Forelimb muscle (tissue), 1 donor: ENCODE measurements around the gene CABLES1. TPM values are rescaled to one million over a fixed set of nuclear protein-coding genes. Genes with fewer than 3 reads are reported as not detected.
"Not testable (repeated sequence)": the region's sequence is repeated elsewhere in the genome, so short reads cannot be mapped to it uniquely, and the experiment has no call there.

ENCODE experiments used
- DNase-seq: peaks from one replicate; pipeline ENCODE4 v3.0.0-alpha.2; 2013; ENCODE audit warnings: low read depth
- polyA plus RNA-seq: library from polyadenylated mRNA; unstranded; fragments of 120-200 nt; gene quantifications from one replicate; pipeline ENCODE4 v1.2.1, GENCODE V29; 2013; ENCODE audit not compliant: insufficient read length

The CABLES1 gene
- polyA plus RNA-seq, 1 donor = 5.3 TPM

DNA sequence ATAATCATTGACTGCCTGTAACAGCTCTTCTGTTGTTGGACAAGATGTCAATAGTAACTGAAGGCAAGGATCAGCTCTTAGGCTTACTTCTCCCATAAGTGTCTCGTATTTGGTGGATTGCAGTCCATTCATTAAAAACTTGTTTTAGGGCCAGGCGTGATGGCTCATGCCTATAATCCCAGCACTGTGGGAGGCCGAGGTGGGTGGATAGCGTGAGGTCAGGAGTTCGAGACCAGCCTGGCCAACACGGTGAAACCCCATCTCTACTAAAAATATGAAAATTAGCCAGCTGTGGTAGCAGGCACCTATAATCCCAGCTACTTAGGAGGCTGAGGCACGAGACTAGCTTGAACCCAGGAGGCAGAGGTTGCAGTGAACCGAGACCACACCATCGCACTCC lies 26.1 kb upstream of the CABLES1 start:
- not testable (repeated sequence) for DNase-seq

DNA sequence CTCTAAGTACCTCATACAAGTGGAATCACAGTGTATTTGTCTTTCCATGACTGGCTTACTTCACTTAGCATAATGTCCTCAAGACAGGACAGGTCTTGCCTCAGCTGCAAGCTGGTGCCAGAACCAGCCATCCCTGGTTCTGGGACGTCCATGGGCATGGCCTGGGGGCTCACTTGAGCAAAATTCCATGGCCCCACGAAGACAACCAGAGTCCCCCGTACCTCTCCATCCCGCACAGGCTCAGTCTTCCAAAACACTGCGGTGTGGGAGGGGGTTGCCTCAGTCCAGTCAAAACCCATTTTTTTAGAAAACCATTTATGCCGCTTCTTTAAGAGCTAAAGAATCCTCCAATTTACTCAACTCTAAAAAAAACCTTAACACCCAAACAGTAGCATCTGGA lies 21.7 kb upstream of the CABLES1 start:
- no peak for DNase-seq

DNA sequence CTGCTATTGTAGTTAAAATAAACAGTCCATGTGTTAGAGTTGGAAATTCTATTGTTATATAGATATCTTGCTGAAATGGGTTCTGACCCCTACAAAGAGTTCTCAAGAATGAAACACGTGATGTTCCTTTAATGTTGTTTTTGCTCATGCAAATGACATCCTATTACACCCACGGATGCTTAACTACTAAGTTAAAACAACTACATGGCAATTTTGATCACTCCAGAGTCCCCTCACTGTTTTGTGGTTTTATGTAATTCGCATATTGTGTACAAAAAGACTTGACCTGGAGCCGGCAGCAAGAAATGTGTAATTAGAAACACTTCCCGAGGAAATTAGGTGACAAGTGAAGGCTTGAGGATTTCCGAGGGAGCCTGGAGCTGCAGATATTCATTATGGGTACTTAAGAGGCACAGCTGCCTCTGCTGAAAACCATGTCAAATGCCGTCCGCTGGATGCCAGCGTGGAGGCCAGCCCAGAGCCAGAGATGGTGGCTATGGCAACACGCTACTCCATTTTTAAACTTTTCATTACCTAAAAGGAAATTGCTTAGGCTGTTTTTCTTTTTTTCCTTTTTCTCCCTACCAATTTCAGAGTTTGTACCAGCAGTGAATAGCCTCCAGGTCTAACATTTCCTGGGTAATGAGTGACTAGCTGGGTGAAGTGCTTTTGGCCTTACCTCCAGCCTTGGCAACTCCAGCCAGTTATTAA lies 21.0 kb upstream of the CABLES1 start:
- DNase-seq = no peak

DNA sequence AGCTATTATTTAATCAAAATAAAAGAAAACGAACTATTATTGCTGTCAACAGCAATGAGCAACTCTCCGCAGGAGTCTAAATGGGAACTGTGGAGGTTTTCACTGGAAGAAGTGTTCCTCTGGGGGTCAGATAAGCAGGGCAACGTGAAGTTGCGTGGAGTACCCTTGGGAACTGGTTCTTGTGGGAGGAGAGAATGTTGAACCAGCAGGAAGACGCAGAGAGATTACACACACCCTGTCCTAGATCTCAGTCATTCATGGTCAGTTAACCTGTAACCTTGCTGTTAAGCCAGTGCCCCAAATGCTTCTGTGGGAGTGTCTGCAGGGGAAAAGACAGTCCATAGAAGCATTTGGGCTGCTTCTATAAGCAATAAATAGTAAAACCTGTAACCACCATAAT lies 20.4 kb upstream of the CABLES1 start:
- no peak for DNase-seq

DNA sequence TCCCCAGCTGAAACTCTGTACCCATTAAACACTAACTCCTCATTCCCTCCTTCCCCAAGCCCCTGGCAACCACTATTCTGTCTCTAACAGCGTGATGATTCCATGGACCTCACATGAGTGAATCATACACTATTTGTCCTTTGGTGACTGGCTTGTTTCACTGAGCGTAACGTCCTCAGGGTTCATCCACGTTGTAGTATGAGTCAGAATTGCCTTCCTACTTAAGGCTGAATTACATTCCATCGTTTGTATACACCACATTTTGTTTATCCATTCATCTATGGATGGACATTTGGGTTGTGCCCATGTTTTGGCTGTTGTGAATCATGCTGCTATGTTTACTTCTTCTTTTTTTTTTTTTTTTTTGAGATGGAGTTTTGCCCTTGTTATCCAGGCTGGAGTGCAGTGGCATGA lies 19.6 kb upstream of the CABLES1 start:
- DNase-seq = no peak

DNA sequence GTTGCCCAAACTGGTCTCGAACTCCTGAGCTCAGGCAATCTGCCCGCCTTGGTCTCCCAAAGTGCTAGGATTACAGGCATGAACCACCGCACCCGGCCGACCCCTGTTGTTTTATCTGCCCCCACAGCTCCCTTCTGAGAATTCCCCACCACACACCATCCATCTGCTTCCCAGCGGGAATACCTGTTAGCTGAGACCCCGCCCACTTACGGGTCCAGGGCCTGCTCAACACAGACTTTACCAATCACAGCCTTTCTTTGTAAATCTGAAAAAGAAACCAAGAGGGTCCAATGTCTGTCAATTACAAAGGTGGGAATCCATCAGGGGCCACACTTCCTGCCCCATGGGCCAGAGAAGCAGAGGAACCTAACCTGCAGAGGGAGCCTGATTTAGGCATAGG lies 14.2 kb upstream of the CABLES1 start:
- no peak for DNase-seq

DNA sequence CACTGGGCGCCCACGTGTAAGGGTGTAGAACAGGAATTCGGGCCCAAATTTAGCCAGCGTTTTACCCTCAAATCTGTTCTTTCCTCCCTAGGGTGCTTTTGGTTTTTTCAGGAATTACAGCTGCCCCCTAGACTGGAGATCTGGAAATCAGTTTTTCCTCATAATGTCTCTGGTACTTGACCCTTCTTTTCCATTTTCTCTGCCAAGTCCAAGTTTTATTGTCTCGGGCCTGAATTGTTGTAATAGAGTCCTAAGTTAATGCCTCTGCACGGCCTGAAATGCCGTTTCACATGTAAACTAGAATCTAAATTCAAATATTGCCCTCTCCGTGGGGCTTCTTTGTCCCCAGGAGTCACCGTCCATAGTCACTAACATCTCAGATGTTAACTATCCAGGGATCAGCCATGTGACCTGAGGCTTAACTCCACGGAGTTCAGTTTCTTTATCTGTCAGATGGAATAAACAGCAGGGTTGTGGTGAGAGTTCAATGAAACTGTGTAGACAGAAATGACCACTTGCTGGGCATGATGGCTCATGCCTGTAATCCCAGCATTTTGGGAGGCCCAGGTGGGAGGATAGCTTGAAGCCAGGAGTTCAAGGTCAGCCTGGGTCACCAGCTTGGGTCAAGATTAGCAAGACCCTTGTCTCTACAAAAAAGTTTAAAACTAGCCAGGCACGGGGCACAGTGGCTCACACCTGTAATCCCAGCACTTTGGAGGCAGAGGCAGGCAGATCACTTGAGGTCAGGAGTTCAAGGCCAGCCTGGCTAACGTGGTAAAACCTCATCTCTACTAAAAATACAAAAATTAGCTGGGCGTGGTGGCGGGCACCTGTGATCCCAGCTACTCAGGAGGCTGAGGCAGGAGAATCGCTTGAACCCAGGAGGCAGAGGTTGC lies 12.7 kb upstream of the CABLES1 start:
- no peak for DNase-seq

DNA sequence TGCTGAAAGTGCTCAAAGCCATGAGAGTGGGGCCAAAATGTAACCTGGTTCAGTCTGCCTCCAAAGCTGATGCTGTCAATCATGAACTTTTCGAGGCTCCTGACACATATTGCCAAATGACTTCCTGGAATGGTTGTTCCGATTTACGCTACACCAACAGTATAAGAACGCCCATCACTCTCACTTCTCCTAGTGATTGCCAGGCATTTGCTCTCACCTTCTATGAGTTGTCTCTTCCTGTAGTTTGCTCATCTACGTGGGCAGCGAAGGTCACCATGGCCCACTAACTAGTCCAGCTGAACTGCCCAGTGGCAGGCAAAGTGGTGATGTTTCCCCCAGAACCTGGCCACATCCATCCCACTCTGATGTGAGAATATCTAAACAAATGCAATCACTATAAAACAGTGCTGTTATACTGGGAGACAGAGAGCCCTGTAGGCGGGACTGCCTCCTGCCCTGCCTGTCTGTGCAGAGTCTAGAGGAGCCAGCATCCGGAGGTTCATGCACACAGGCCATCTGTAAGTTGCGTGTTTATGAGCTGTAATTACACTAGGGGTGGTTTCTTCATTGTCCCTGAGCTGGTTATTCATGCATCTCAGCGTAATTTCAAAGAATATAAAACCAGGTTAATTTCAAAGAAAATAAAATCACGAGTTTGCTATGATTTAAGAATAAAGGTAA lies 8.8 kb upstream of the CABLES1 start:
- no peak for DNase-seq

DNA sequence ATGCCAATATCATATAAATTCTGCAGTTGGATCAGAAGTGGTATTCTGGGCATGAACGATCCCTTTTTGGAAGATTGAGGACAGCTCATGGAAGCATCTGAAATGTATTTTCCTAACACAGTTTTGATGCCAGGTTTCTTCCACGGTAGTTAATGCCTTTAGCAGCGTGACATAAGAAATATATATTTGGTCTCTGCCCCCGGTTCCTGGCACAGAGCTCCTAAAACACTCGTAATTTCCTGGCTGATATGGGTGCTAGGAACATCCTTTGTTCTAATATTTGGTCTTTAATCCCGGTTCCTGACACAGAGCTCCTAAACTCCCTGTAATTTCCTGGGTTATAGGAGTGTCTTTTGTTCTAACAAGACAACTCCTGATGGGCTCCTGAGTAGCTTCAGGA lies 8.2 kb upstream of the CABLES1 start:
- no peak for DNase-seq

DNA sequence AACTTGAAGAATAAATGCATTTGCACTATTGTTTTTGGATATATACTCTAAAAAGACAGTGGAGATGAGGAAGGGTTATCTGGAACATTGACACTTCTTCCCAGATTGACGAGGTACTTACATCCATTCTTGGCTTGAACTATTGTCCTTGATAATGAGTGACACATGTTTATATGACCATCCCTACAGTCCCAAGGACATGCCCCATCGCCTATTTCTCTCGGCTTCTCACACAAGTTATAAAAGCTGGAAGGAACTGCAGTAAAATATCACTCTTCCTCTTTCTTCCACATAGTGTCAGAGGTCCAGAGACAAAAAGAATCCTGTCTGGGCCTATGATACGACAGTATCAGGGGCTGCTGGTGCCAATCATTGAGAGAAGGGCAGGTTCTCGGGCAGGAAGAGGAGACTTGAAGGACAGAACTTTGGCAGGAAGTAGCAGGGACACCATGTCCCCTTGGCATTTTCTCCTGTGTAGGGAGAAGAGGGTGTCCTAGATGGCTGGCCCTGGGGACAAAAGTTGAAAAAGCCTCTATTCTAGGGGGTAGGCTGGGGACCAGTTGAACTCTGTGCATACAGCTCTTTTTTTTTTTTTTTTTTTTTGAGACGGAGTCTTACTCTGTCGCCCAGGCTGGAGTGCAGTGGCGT lies 5.8 kb upstream of the CABLES1 start:
- DNase-seq = no peak

DNA sequence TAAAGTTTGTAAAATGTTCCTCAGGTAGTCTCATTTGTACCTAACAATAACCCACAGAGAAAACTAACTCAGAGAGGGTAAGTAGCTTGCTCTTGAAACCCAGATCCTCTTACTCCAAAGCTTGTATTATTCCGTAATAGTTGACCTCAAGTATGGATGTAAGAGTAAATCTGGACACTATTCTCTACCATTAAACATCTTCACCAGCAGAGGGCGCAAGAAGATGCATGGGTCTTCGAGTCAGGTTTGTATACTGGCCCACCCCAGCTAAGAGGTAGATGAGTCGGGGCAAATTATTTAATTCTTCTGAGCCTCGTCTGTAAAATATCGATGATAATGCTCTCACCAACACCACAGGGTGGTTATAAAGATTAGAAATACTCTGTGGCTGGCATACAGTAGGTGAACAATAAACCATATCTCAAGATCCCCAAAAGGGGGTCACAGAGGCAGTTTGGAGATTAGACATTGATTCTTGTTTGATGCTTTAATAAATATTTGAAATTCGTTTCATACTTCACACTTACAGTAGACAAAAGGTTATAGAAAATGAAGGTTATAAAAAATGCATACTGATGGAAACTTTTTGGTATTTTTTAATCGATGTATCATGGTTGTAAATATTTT lies 3.5 kb upstream of the CABLES1 start:
- DNase-seq = peak; percentile 66

DNA sequence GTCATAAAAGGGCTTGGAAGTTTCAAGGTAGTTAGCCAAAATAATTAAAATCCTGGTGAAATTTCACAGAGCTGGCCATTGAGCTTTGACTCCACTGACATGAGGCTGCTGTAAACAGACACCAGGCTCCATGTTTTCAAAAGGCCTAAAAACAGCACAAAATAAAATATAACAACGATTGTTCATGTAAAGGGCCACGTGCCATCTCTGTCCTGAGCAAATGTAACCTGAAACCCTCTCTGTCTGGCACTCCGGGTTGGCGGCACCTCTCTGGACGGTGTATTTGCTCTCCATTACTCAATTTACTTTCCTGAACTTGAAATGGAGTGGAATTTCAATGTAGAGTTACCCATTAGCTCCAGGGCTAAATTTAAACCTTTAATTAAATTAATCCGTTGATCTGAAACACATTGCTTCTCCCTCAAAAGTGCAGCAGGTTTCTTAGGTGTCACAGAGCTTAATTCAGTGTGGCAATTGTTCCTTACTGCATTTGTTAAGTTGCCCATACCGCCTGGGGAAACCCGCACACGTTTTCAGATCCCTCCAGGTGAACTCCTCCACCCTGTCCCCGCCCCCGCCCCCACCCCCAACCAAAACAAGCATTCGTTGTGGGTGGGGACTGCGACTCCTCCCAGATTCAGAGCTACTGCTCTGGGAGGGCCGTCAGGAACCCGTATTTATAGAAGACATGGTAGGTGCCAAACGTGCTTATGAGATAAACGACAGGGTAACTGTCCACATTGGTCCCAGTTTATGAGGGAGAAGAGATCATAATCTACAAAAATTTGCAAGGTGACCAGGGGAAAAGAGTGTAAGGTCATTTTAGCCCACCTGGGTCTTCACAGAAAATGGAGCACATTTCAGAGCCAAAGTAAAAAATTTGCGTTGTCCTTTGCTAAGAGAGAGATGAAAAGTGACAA lies 1.2 kb upstream of the CABLES1 start:
- DNase-seq = no peak

DNA sequence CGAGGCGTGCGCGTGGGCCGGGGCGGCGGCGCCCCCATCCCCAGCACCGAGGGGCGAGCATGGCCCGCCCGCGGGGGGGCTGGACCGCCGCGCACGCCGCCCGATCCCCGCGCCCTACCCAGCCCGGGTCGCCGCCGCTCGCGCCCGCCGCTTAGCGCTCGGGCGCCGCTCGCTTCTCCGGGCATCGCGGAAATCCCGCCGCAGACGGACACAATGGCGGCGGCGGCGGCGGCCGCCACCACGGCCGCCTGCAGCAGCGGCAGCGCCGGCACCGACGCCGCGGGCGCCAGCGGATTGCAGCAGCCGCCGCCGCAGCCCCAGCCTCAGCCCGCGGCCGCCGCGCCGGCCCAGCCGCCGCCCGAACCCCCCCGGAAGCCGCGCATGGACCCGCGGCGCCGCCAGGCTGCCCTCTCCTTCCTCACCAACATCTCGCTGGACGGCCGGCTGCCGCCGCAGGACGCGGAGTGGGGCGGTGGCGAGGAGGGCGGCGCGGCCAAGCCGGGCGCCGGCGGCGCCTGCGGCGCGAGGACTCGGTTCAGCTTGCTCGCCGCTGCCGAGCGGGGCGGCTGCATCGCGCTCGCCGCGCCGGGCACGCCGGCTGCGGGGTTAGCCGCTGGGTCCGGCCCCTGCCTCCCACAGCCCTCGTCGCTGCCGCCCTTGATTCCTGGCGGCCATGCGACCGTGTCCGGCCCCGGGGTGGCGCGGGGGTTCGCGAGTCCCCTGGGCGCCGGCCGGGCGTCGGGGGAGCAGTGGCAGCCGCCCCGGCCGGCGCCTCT lies 453 bp downstream of the CABLES1 start:
- DNase-seq = no peak

DNA sequence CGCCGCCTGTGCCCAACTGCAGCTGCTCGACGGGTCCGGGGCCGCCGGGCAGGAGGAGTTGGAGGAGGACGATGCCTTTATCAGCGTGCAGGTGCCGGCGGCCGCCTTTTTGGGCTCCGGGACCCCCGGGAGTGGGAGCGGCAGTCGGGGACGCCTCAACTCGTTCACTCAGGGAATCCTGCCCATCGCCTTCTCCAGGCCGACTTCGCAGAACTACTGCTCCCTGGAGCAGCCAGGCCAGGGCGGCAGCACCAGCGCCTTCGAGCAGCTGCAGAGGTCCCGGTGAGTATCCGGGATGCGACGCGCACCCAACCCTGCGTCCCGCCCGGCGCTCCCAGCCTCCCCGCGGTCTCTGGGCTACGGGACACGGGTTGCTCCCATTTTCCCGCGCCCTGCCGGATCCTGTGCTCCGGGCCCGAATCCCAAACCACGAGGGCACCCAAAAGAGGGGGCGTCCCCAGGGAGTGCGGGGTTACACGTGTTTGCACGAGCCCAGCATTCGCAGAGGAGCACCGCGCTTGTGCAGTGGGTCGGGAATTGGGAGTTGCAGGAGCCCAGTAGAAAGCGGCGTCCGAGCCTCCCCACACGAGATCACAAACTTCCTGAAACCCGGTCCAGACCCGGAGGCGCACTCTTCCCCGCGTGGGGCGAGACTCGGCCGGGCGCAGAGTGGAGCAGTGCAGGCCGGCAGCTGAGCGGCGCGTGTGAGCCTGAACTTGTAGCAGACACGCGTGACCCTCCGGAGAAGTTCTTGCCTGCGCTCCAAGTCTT lies 1.2 kb downstream of the CABLES1 start:
- DNase-seq = no peak

DNA sequence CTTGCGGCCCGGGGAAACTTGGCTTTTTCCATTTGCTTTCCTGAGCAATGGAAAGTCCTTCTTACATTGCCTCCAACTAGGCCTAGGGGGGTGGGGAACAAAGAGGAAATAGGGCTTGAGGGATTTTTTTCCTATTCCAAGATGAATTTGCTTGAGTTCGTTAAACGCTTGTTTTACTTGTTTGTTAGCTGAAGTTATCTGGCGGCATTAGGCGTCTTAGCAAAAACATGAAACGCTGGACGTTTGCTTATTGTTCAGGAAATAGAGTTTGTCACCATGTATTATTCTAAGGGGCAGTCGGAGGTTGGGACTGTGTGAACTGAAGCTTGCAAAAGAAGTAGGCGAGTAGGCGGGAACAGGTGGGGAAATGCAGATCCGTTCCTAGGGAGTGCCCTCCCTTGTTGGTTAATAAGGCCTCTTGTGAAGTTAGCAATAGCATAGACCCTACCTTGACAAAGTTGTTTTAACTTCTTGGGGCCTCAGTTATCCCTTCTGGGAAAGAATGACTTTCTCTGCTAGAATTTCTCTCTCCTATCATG lies 1.9 kb downstream of the CABLES1 start:
- no peak for DNase-seq

DNA sequence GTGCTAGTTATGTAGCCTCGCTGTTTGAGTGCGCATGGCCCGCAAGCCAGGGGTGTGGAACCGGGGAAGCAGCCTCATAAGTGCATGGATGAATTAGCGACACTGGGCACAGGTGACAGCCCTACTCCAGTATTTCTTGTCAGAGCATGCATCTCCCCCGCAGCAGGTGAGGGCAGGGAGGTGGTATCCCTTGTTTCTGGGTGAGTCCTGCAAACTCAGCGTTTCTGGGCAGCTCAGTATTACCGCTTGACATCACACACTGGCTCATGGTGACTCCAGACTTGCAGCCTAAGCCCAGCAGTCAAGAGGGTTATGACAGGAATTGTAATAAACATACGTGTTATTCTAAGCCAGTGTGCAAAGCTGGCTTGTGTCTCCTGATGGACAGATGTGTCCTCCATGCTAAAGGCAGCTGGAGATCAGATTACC lies 2.5 kb downstream of the CABLES1 start:
- no peak for DNase-seq

DNA sequence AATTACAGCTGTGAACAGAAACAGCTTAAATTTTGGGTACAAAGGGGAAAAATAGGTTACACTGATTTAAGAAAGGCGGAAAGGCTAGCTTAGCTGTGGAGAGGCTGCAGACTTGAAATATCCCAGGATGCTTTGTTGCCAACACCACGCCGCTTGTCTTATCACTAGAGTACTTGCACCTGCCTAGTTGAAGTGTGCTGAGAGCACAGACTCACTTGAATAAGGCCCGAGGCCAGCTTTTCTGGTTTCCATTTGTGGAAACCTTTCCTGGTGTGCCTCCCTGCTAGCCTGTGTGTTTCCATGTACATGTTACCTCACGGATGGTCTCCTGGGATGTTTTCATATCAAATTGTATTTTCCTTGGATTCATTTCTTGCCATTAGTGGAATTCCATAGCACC lies 3.2 kb downstream of the CABLES1 start:
- no peak for DNase-seq
